HG03575 (cell line): ENCODE results near the gene FOXO6.

Source experiments
- ATAC-seq: cut with Tn5 transposase; IDR thresholded peaks from one replicate; pipeline ENCODE4 v1.9.1; 2021; ENCODE audit not compliant: unreplicated experiment, insufficient number of reproducible peaks, low FRiP score; ENCODE audit errors: extremely low read depth

FOXO6 gene

DNA sequence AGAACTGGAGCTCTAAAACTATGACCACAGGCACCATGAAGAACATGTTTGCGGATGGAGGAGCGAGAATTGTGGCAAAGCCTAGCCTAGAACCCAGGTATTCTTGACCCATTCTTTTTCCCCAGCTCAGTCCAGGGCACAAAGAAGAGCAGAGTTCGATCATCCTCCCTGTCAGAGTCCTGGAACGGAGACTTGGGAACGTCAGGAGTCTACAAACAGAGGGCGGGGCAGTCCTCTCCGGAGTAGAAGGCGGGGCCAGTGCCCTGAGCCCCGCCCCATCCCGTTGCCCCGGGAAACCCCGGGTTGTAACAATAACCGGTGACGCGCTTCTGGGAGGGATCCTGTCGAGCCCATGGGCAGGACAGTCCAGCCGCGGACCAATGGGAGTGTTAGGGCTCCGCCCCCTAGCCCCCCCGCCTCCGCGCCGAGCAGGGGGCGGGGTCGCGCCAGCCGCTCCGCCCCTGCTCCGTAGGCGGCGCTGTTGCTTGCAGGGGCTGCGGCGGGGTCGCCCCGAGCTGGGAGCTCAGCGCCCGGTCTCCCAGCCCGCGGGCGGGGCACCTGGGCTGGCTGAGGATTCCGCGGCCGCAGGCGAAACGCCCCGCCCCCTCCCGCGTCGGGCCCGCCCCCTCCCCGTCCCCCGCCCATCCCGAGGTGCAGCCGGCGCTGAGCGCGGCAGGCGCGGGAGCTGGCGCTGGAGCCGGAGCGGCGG, at the start of gene FOXO6:
TSS of gene FOXO6 (plus strand) at position 649 of the 709 bp plus-strand sequence.
- peak; percentile 51 for ATAC-seq

DNA sequence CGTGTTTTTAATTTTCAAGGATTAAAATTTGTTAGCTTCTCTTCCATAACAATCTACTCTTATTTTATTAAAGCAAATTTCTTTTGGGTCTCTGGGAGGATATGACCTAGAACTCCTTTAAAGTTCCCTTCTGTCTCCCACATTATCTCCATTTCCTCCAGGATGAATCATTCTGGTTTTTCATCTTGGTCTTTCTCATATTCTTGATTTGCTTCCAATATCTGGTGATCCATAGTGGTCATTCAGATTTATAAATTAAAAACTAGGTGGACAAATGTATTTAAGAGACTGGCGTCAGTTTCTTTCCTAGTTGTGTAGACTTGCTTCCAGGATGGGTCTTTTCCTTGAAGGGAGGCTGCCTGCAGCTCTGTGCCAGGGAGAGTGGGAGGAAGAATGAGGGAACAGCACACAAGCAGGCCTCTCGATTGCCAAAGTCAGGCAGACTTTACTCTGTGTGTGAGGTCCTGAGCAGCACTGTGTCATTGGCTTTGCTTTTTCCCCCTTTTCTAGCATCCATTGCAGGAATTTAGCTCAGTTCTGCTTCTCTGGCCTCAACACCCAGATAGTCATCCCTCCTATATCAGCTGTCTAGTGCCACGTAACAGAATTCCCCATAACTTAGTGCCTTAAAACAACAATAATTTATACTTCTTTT, 48.1 kb upstream of the FOXO6 start:
- ATAC-seq = no peak

DNA sequence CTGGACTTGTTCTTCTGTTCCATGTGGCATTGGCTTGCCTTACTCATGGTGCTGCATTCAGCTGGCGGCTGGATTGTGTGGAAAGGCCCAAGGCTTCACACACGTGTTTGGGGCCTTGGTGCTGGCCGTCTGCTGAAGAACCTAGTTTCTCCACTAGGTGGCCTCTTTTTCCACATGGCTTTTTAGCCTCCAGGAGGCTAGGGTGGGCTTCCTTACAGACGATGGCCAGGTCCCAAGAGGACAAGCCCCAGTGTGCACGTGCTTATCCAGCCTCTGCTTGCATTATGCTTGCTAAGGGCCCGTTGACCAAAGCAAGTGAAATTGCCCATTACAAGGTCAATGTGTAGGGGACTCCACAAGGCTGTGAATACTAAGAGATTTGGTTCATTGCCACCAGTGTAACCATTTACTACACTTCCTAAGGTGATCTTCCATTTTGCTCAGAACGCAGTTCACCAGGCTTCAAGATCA, 47.5 kb upstream of the FOXO6 start:
- no peak for ATAC-seq

DNA sequence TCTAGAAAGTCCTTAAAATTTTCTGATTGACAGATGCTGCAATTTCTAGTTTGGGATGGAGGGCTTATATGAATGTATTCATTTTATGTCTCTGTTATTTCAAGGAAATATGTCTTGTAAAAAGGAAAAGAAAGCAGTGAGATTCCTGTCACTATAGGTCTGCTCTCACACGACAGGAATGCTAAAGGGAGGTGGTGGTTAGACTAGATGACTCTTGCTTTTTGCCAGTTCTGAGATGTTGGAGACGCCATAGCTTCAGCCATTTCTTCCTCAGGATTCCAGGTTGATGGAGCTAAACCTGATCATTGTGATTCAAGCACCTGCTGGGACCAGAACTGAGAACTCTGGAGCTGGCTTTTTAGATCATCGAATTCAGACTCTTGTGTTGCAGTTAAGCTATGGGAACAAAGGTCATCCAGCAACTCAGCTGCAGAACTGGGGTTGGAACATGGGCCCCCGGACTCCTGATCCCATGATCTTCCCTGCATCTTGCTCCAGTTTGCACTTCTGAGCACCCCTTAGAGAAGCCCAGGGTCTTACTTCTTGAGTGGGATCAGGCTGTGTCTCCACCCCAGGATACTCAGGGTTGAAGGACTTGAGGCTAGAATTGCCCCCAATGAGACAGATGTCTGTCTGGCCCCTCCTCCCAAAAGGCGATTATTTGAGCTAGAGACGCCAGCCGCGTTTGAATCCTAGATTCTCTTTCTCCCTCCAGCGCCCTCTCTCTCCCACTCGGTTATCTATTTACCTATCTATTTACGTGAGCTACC, 46.7 kb upstream of the FOXO6 start:
- no peak for ATAC-seq

DNA sequence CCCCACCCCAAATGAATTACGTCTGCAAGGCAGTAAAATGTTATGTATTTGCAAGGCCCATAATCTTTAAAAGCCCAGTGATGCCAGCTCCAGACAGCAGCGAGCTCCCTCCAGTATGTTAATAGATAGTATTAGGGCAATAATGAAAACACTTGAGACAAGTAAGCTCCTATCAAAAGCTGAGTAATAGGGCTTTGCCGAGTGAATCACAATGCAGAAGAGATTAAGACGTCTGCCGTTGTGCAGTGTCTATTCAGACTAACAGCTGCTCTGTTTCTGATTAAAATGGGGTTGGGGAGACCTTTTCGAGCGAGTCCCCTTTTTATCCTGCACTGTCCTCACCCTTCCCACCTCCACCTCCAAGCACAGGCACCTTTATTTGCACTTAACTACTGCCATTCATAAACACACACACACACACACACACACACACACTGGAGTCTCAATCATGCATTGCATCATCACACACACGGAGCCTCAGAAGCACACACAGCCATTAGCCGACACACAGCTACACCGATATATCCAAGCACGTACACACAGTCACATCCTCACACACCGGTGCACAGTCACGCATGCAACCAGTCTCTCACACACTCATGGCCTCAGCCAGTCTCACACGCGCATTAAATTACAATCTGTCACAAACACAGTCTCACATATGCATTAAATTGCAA, 46.0 kb upstream of the FOXO6 start:
- ATAC-seq = no peak

DNA sequence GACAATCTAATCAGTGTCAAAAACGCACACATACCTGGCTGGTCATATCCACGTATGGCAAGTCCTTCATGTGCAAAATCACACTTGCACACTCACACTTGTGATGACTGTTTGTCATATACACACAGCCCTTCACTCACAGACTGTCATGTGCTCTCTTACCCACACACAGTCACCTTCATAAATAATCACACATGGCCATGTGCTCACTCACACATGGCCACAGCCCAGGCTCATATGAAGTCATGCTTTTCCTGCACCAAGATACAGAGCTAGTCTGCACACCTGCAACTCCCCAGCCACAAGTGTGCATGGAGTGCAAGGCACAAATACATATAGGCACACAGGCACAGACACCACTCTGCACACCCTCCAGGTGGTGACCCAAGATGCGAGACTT, 45.4 kb upstream of the FOXO6 start:
- no peak for ATAC-seq

DNA sequence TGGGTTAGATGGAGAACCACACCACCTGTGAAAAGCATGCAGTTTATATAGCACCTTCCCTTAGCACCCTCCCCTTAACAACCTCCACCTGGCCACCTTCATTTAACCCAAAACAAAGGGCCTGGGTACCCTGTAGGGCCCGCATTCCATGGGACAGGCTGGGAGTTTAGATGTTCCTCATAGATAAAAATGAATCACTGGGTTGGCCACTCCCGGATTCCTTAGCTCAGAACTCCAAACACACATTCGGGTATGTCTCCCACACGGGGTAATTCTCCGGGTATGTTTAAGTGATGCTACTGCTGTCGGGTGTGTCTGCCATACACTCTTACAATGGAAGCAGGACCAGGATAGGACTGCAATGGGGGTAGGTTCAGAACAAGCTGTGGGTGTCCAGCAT, 43.9 kb upstream of the FOXO6 start:
- no peak for ATAC-seq

DNA sequence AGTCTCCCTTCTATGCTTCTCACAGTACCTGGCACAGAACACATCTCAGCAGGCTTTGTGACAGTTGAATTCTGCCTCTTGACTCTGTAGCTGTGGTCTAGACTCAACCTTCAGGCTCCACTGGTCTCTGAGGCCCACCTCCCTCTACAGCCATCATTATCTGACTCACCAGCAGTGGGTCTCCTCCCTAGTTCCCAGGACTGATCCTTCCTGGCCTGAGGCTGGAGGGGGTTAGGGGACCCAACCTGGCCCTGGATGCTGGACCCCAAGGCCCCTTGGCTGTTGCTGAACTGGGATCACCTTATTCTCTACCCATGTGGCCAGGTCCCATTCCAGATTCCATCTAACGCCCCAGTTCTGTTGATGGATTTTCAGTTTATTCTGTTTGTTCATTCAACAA, 43.1 kb upstream of the FOXO6 start:
- ATAC-seq = no peak

DNA sequence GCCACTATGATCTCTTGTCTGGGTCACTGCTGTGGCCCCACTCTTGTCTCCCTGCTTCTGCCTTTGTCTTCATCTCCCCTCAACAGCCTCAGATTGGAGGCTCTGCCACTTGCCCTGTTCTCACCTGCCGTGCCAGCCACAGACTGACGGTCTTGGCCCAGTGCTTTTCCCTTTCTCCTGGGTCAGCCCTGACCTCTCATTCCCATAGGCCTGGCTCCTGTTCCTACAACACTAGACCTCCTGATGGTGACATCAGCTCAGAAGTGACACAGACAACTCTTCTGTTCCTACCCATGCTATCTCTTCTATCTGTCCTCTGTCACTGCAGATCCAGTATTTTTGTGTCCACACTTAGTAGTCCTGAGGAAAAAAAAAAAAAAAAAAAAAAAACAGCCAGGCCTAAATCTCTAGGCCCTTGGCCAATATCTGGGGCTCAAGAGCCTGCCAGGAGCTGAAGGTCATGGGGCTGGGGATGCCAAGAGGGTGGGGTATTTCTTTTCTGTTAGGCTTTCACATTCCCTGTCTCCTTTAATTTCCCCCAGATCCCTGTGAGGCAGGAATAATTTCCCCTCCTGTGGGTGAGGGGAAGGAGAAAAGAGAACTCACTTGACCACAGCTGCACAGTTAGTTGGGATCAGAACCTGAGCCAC, 42.0 kb upstream of the FOXO6 start:
- no peak for ATAC-seq

DNA sequence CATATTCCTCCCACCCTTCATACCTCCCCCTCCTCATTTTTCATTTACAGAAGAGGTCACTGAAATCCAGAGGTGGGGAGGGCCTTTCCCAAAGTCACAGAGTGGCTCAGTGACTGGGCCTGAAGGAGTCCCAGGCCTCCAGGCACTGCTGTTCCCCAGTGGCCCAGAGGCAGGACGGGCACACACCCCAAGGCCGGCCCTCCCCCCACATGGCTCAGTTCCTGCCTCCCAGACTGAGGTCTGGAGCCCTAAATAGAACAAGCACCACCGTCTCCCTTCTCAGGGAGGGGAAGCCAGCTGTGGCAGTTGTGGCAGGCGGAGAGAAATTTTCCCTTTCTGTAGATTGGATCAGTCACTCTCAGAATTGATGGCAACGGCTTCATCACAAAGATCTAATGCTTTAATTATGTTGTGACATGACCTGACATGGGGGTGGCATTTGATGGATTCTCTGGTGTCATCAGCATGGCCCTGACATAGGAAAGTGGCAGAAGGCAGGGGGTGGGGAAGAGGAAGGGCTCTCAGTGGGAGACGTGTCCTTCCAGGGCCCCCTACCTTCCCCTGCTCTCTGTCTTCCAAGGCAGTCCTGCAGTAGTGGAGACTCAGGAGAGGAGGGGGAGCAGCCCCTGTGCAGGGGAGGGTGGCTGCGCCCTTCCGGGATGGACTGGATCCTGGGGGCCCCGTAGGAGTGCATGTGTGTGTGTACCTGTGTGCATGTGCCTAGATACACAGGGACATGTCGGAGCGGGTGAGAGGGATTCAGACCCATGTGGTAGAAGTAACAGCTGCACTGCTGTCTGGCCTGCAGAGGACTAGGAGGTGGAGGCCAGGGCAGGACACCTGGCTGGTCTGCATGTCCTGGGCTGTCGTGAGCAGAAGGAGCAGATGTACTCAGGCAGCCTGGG, 41.2 kb upstream of the FOXO6 start:
- no peak for ATAC-seq

DNA sequence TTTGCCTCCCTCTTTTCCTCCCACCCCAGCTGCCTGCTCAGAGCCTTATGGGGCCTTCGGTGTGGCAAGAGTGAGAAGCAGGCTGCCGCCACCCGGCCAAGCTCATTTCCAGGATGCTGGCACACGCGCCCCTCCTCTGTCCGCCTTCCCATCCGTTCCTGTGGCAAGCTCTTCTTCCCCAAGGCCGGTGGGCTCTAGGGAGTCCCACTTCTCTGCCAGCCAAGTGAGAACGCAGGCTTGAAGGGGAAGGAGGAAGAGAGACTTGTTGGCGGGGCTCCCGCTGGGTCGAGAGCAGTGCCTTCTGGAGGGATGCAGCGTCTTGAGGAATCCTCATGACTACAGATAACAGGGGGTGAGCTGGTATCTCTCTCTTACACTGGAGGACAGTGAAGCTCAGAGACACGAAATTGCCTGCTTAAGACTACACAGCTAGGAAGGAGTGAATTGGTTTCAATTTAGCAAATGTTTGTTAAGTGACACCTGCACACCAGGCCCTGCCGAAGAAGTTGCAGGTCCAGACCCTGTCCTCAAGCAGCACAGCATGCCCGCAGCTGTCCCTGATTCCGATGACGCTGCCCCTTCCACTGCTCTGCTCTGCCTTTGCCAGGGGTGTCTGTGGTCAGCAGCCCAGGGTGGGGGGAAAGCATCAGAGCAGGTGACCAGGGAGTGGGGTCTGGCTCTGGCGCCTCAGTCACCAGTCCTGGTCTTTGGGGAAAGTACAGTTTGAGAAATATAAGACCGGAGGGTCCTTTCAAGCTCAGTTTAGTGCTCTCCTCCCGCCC, 40.1 kb upstream of the FOXO6 start:
- no peak for ATAC-seq

DNA sequence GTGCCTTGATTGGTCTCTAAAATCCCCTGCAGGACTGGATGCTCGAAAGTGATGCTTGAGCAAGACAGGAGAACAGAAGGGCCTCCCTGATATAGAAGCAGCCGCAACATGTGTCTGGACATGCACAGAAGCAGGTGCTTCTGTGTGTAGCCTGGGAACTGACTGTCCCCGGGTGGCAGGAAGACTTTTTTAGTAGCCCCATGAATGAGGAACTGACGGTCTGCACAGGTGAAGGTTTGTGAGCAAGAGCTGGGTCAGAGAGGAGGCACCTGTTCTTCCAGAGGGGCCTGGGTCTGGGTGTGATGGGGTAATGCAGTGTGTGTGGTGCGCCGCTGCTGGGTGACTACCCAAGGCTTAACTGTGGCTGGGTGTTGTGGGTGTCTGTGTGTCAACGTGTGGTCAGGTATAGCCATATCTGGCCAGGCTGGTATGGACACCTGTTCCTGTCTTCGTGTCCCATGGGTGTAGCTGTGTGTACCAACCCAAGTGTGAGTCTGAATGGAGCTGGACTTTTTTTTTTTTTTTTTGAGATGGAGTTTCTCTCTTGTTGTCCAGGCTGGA, 39.1 kb upstream of the FOXO6 start:
- ATAC-seq = no peak

DNA sequence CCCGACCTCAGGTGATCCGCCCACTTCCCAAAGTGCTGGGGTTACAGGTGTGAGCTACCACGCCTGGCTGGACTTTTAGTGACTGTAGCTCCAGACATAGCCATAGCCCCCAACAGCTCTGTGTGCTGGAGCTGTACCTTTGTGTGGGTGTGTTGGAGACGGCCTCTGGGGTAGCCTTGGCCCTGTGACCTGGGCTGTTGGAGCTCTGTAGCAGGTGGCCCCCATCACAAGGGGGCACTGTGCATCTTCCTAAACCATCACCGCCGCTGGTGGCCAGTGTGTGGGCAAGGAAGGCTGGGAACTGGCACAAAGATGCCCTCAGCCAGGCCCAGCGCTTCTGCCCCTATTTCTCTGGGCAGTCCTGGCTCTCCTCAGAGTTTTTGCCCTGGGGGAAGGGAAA, 38.4 kb upstream of the FOXO6 start:
- no peak for ATAC-seq

DNA sequence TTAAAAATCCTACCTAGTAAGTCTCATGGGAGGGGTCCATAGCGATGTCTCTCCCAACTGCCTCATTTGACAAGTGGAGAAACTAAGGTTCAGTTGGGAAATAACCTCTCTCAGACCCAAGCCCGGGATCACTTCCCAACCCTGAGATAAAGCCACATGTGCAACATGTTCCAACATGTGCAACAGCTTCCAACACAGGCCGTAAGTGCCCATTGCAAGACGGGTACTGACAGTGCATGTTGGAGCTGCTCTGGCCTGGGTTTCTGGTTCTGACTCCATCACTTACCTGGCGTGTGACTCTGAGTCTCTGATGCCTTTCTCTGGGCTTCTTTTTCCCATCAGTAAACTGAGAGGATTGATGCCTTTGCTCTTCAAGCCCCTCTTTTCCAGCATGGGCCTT, 38.0 kb upstream of the FOXO6 start:
- no peak for ATAC-seq

DNA sequence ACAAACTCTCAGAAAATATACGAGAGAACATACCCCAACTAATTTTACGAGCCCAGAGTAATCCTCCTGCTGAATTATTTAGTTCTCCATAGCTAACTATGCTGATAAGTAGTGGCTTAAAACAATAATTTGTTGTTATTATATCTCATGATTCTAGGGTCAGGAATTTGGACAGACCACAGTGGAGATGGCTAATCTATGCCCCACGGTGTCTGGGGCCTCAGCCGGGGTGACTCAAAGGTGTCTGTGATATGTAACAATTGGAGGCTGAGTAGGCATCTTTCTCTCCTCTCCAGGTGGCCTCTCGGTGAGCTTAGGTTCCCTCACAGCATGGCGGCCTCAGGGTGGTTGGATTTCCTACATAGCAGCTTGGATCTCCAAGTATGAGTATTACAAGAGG, 35.4 kb upstream of the FOXO6 start:
- no peak for ATAC-seq

DNA sequence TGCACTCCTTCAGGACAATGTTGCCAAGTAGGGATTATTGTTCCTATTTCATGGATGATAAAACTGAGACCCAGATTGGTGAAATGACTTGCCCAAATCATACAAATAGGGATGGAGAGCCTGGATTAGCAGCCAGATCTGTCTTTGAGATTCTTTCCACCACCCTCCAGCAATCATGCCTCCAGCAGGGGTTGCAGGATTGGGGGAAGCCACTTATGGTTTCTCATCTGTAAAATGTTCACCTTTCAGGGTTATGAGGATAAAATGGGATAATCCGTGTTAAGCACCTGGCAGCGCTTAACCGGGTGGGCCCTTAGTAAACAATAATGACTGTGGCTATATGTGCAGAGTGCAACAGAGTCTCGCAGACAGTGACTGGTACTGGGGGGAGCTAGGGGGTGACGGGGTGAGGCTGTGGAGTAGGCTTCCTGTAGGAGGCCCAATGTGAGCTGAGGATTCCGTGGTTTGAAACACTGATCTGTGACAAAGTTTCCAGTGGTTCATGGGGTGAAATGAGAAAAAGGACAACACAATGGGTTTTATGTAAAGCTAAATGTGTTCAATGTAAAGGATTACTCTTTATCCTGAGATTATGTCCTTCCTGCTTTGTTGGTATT, 33.7 kb upstream of the FOXO6 start:
- no peak for ATAC-seq
